GM13977 (cell line): ENCODE data around the gene AOAH.

Experiments used
- DNase-seq: peaks from one replicate; pipeline ENCODE4 v3.0.0; 2012; ENCODE audit warnings: low spot score
- CTCF ChIP-seq: IDR thresholded peaks from 2 replicates; pipeline ENCODE4 v1.5.1; 2012; ENCODE audit warnings: mild to moderate bottlenecking, control low read depth; ENCODE audit not compliant: insufficient read depth; ENCODE audit errors: extremely low read depth, missing control alignments
- in situ Hi-C: fragments of 300-500 bp; cut with MboI; formaldehyde crosslinking; loops from one replicate; pipeline ENCODE4 v1.12.0; 2022; ENCODE audit warnings: low sequenced_read_pairs, low pct_unique_long_range_greater_than_20kb, mixed read lengths, inconsistent platforms; ENCODE audit not compliant: unreplicated experiment

Gene AOAH

DNA sequence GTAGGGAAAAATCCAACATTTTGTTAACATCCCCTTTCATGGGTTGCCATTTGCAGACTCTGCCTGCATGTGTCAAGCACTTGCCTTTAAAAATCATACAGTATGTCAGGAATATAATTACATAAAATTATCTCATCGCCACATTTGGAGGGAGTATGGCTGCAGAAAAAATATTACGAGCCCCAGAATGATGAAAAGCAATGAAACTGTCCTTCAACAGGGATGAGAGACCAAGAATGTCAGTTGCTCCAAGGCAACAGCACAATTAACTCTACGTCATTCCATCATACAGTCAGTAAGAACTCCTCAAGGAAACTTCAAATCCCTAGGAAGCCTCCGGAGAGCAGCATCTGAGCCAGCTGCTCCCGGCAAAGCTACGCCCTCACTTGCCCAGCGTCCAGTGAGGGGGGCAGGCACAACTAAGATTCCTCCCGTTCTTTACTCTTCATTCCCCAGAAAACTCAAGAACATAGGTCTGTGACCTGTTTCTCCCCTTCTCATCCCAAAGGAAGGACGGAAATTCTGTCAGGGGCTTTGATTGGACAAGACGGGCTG, 201.8 kb downstream of the AOAH start:
- in situ Hi-C loops: no loop called here
- no peak for TF ChIP-seq CTCF

DNA sequence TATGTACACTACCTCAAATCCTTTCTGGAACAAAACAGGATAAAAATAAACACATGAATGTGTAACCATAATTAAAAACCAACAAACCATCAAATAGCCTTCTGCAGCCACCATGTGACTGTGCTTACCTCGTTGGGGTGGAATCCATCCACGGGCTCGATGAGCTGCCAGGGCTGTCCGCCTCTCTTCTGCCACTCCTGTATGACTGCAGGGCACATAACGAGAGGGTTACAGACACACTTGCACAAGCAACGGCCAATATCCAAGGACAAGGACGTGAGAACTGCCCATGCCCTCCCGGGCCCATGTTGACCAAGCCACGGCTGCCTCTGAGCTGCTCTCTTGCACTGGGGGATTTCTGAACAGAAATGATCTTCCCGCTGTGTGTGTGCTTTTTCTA, 202.4 kb downstream of the AOAH start:
- TF ChIP-seq CTCF: no peak
- in situ Hi-C loops: no loop called here
- no peak for DNase-seq

More for the DNA sequence above, 201.8 kb downstream of the AOAH start:
- DNase-seq: no peak

- TF ChIP-seq CTCF: no peak
- DNase-seq: no peak
- in situ Hi-C loops: no loop called here
Measured at GRCh38 chr7:36521133-36521532, 203.2 kb downstream of the AOAH start.

DNA sequence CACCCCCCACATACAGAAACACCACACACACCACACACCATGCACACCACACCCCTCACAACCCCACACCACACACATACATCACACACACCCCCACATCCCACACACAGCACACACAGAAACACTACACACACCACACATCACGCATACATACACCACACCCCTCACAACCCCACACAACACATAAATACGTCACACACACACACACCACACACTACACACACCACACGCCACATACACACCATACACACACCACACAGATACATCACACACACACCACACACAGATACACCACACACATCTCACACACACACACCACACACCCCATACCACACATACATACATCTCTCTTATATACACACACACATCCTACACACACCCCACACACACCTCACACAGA, 208.4 kb downstream of the AOAH start:
- DNase-seq: no peak
- in situ Hi-C loops: no loop called here
- no peak for TF ChIP-seq CTCF

GRCh38 chr7:36514289-36515243, 209.7 kb downstream of the AOAH start:
- in situ Hi-C loops: no loop called here
- no peak for DNase-seq
- no peak for TF ChIP-seq CTCF

GRCh38 chr7:36513393-36513792, 210.9 kb downstream of the AOAH start:
- in situ Hi-C loops: no loop called here
- TF ChIP-seq CTCF: no peak
- DNase-seq: no peak
